ENCODE data around the gene KPNA6. TPM values are rescaled to one million over a fixed set of nuclear protein-coding genes. Genes with fewer than 3 reads are reported as not detected.
A peak's percentile ranks its signal among the peaks of the same experiment; 100 is the strongest.

Gene KPNA6
- total and polyA plus RNA-seq, 2 of the 13 experiments (the other 11 are each of a cell fraction or from before 2014, with no cell fraction given), result 22.0 to 47.5 TPM

DNA sequence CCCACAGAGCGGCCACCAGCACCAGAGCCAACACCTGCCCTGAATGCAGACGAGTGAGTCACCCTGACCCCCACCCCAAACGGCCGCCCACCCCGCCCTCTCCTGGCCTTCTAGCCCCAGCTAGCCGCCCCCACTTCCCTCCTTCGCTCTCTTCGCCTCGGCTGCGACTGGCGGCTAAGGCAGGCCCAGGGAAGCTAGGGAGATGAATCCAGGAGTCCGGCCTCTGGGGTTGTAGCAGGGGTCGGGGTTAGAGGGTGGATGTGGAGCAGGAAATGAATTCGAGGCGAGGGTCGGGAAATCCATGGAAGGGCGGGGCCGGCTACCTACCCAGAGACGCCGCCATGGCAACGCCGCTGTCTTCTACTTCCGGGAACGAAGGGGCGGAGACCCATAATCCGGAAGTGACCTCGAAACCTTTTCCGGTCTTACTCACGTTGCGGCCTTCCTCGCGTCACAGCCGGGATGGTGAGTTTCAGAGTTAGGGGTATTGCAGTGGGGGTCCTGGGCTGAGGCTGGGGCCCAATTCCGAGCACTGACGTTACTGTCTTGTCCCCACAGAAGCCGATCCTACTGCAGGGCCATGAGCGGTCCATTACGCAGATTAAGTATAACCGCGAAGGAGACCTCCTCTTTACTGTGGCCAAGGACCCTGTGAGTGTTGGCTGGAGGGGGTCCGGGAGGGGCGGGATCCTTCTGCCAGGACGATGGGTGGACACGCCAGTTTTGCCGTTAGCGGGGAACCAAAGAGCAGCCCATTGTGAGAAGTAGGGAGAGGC, 114.3 kb downstream of the KPNA6 start, which contains the start of the genes EIF3I and TMEM234 (continued):
- TF ChIP-seq ZC3H13 (CRISPR knock-in tag; IDR thresholded peaks at IDR 0.05), result 0 out of 2 replicates have a peak, but pooled peaks have one; percentile 28
- TF ChIP-seq EHMT2 (IDR thresholded peaks at IDR 0.05; ENCODE audit: borderline replicate concordance, low read depth, low read length), result no peak
- no peak for TF ChIP-seq SNAPC2 (CRISPR knock-in tag; IDR thresholded peaks at IDR 0.05)
- peak; percentile 66 for TF ChIP-seq KMT2A (CRISPR knock-in tag; IDR thresholded peaks at IDR 0.05)
- 0 out of 2 replicates have a peak, but pooled peaks have one; percentile 18 for TF ChIP-seq HCFC1 (IDR thresholded peaks at IDR 0.05; ENCODE audit: low read depth, low read length)
- TF ChIP-seq, protein P1, sequence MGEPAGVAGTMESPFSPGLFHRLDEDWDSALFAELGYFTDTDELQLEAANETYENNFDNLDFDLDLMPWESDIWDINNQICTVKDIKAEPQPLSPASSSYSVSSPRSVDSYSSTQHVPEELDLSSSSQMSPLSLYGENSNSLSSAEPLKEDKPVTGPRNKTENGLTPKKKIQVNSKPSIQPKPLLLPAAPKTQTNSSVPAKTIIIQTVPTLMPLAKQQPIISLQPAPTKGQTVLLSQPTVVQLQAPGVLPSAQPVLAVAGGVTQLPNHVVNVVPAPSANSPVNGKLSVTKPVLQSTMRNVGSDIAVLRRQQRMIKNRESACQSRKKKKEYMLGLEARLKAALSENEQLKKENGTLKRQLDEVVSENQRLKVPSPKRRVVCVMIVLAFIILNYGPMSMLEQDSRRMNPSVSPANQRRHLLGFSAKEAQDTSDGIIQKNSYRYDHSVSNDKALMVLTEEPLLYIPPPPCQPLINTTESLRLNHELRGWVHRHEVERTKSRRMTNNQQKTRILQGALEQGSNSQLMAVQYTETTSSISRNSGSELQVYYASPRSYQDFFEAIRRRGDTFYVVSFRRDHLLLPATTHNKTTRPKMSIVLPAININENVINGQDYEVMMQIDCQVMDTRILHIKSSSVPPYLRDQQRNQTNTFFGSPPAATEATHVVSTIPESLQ (CRISPR knock-in tag; conservative IDR thresholded peaks at IDR 0.05), result no peak
- no peak for TF ChIP-seq FLYWCH1 (CRISPR knock-in tag; IDR thresholded peaks at IDR 0.05)
- TF ChIP-seq HOXA5 (CRISPR knock-in tag; IDR thresholded peaks at IDR 0.05), result no peak
- TF ChIP-seq TBX3 (IDR thresholded peaks at IDR 0.05; ENCODE audit: borderline replicate concordance), result no peak
- TF ChIP-seq ZNF781 (CRISPR knock-in tag; IDR thresholded peaks at IDR 0.05; ENCODE audit: borderline replicate concordance, not compliant biosample characterization), result no peak
- TF ChIP-seq, protein P2, sequence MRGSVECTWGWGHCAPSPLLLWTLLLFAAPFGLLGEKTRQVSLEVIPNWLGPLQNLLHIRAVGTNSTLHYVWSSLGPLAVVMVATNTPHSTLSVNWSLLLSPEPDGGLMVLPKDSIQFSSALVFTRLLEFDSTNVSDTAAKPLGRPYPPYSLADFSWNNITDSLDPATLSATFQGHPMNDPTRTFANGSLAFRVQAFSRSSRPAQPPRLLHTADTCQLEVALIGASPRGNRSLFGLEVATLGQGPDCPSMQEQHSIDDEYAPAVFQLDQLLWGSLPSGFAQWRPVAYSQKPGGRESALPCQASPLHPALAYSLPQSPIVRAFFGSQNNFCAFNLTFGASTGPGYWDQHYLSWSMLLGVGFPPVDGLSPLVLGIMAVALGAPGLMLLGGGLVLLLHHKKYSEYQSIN (CRISPR knock-in tag; IDR thresholded peaks at IDR 0.05; ENCODE audit: borderline replicate concordance), result no peak
- TF ChIP-seq ZNF773 (CRISPR knock-in tag; IDR thresholded peaks at IDR 0.05; ENCODE audit: borderline replicate concordance), result no peak
- no peak for TF ChIP-seq SMAD9 (CRISPR knock-in tag; IDR thresholded peaks at IDR 0.05)
- no peak for TF ChIP-seq TRIM22 (IDR thresholded peaks at IDR 0.05)
- TF ChIP-seq NFIB (CRISPR knock-in tag; IDR thresholded peaks at IDR 0.05; ENCODE audit: borderline replicate concordance), result no peak
- no peak for TF ChIP-seq RELA (CRISPR knock-in tag; IDR thresholded peaks at IDR 0.05)
- no peak for TF ChIP-seq MYNN (CRISPR knock-in tag; IDR thresholded peaks at IDR 0.05; ENCODE audit: low read depth)
- no peak for TF ChIP-seq XRCC5 (optimal IDR thresholded peaks at IDR 0.05; ENCODE audit: low read length)
- TF ChIP-seq JDP2 (CRISPR knock-in tag; IDR thresholded peaks at IDR 0.05; ENCODE audit: borderline replicate concordance), result no peak
- TF ChIP-seq TFDP1 (CRISPR knock-in tag; IDR thresholded peaks at IDR 0.05; ENCODE audit: borderline replicate concordance), result no peak
